ENCODE results near the gene SPATC1L.

The SPATC1L gene

DNA sequence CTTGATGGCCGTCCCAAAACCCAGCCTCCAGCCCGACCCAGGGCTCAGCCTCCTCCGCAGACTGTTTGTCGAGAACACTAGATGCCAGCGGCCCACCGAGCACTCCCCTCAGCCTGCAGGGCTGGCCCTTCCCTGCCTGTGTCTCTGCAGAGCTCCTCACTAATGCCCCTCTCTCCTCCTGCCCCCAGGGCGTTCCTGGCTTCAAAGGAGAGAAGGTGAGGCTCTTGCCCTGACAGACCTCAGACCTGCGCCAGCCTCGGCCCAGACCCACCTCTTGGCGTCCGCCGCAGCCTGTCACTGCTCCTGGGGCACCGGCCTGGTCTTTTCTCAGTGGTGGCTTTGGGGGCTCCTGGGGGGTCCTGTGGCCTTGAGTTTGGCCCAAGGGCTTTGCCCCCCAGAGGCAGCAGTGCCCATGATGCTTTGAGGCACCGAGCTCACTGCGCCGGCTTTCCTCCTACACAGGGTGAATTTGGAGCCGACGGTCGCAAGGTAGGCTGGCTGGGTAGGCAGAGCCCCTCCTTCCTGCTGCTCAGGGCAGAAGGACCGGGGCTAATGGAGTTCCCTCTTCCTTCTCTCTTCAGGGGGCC is 68.0 kb downstream of the SPATC1L start:
- TF ChIP-seq, protein P1, sequence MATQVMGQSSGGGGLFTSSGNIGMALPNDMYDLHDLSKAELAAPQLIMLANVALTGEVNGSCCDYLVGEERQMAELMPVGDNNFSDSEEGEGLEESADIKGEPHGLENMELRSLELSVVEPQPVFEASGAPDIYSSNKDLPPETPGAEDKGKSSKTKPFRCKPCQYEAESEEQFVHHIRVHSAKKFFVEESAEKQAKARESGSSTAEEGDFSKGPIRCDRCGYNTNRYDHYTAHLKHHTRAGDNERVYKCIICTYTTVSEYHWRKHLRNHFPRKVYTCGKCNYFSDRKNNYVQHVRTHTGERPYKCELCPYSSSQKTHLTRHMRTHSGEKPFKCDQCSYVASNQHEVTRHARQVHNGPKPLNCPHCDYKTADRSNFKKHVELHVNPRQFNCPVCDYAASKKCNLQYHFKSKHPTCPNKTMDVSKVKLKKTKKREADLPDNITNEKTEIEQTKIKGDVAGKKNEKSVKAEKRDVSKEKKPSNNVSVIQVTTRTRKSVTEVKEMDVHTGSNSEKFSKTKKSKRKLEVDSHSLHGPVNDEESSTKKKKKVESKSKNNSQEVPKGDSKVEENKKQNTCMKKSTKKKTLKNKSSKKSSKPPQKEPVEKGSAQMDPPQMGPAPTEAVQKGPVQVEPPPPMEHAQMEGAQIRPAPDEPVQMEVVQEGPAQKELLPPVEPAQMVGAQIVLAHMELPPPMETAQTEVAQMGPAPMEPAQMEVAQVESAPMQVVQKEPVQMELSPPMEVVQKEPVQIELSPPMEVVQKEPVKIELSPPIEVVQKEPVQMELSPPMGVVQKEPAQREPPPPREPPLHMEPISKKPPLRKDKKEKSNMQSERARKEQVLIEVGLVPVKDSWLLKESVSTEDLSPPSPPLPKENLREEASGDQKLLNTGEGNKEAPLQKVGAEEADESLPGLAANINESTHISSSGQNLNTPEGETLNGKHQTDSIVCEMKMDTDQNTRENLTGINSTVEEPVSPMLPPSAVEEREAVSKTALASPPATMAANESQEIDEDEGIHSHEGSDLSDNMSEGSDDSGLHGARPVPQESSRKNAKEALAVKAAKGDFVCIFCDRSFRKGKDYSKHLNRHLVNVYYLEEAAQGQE (IDR thresholded peaks at IDR 0.05; ENCODE audit: insufficient read depth in 1 of 2, low read depth in 2 of 2, low read length in 2 of 2) = no peak
- TF ChIP-seq TAF1 (IDR thresholded peaks at IDR 0.05; ENCODE audit: borderline replicate concordance, insufficient read depth, low read length) (no peak), SIN3A (IDR thresholded peaks at IDR 0.05; ENCODE audit: borderline replicate concordance, insufficient read depth, low read length) (no peak), FOXP2 (optimal IDR thresholded peaks at IDR 0.05; ENCODE audit: borderline replicate concordance, extremely low read depth, extremely low read length, insufficient read depth) (no peak), POLR2AphosphoS5 (IDR thresholded peaks at IDR 0.05; ENCODE audit: low read depth, low read length) (no peak)

DNA sequence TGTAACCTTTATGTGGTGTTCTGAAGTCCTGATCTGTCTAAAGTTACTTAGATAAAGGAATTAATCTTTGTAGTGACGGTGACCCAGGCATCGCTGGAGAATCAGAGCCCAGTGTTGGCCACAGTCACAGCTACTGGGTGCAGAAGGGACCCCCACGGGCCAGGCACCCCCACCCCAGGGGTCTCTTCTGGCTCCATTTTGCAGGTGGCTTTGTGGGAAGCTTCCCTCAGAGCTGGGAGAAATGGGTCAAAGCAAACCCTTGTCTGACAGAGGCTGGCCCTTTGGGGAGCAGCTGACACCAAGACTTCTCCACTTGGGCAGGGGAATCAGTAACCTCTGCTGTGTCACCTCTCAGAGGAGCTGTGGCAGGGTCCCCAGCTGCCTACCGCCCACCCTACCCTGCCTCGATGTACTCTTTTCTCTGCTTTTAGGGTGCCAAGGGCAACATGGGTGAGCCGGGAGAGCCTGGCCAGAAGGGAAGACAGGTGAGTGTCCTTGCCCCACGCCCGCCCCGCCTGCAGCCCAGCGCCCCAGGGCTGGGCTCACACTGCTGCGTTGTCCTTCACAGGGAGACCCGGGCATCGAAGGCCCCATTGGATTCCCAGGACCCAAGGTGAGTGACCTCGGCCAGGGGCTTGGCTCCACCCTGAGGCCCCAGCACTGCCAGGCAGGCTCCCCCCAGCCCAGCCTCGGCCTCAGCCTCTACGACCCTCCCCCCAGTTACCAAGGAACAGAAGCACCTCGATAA is 68.6 kb downstream of the SPATC1L start:
- no peak for TF ChIP-seq POLR2AphosphoS5 (IDR thresholded peaks at IDR 0.05; ENCODE audit: low read depth, low read length)

DNA sequence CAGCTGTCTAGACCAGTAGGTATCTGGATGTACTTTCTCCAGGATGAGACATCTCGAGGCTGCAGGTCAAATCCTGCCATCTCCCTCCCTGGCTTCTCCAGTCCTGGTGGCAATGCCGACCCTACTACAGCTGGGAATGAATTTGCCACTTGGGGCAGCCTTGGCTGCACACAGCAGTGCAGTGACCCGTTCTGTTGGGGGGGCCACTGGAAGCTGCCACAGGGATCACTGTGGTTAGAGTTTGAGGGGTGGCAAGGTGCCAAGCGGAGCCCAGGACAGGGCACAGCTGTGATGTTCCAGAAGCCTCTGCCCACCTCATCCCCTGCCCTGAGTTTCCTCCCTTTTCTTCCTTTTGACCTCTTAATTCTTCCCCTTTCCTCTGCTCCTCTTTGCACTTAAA is 69.3 kb downstream of the SPATC1L start:
- TF ChIP-seq FOXP2 (optimal IDR thresholded peaks at IDR 0.05; ENCODE audit: borderline replicate concordance, extremely low read depth, extremely low read length, insufficient read depth) (no peak), SIN3A (IDR thresholded peaks at IDR 0.05; ENCODE audit: borderline replicate concordance, insufficient read depth, low read length) (no peak), TAF1 (IDR thresholded peaks at IDR 0.05; ENCODE audit: borderline replicate concordance, insufficient read depth, low read length) (no peak), POLR2AphosphoS5 (IDR thresholded peaks at IDR 0.05; ENCODE audit: low read depth, low read length) (no peak)
- TF ChIP-seq, protein P1 (IDR thresholded peaks at IDR 0.05; ENCODE audit: insufficient read depth in 1 of 2, low read depth in 2 of 2, low read length in 2 of 2) = no peak

DNA sequence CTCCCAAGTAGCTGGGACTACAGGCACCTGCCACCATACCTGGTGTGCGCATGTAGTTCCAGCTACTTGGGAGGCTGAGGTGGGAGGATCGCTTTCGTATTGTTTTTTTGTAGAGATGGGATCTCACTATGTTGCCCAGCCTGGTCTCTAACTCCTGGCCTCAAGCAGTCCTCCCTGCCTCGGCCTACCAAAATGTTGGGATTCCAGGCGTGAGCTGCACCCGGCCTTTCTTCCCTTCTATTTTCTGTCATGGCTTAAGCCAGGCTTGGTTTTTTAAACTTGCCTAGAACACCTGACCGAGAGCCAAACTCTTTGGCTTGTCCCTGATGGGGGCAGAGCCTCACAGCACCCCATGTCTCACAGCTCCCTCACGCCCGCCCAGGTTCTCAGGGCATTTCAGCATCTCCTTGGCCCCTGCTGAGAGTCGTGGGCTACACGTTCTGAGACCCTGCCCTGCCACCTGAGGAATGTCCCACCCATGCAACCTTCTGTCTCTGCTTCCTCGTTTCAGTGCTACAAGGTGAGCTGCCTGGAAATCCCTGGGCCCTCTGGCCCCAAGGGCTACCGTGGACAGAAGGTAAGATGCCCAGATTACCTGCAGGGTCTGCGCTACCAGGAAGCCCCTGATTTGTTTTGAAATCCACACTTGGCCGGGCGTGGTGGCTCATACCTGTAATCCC is 70.6 kb downstream of the SPATC1L start:
- TF ChIP-seq FOXP2 (optimal IDR thresholded peaks at IDR 0.05; ENCODE audit: borderline replicate concordance, extremely low read depth, extremely low read length, insufficient read depth) (no peak), TAF1 (IDR thresholded peaks at IDR 0.05; ENCODE audit: borderline replicate concordance, insufficient read depth, low read length) (no peak), POLR2AphosphoS5 (IDR thresholded peaks at IDR 0.05; ENCODE audit: low read depth, low read length) (no peak), SIN3A (IDR thresholded peaks at IDR 0.05; ENCODE audit: borderline replicate concordance, insufficient read depth, low read length) (no peak)
- TF ChIP-seq, protein P1 (IDR thresholded peaks at IDR 0.05; ENCODE audit: insufficient read depth in 1 of 2, low read depth in 2 of 2, low read length in 2 of 2) = no peak

DNA sequence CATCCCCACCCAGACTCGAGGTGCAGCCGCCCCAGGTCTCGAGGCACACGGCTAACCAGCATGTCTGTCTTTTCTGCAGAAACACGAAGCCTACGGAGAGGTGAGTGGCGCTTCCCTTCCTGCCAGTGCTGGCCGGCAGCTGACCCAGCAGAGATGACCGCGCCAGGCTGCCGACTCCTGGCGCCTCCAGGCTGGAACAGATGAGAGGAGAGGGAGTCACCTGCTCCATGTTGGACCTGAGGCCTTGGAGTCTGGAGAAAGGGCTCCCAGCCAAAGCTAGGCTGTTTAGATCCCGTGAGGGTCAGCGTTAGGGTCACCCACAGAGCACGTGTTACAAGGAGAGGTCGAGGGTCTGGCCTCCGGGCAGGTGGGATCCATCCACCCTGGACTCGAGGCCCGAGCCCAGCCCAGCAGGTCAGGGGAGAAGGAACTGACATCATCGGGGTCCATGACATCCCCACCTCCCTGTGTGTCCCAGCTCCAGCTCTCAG is 71.5 kb downstream of the SPATC1L start:
- TF ChIP-seq SIN3A (IDR thresholded peaks at IDR 0.05; ENCODE audit: borderline replicate concordance, insufficient read depth, low read length) (no peak), FOXP2 (optimal IDR thresholded peaks at IDR 0.05; ENCODE audit: borderline replicate concordance, extremely low read depth, extremely low read length, insufficient read depth) (no peak), POLR2AphosphoS5 (IDR thresholded peaks at IDR 0.05; ENCODE audit: low read depth, low read length) (no peak), TAF1 (IDR thresholded peaks at IDR 0.05; ENCODE audit: borderline replicate concordance, insufficient read depth, low read length) (no peak)
- TF ChIP-seq, protein P1 (IDR thresholded peaks at IDR 0.05; ENCODE audit: insufficient read depth in 1 of 2, low read depth in 2 of 2, low read length in 2 of 2) = no peak
